Hepatocyte (in vitro differentiated cells): Measurements from ENCODE around the gene SLC27A2.

Experiments
- CTCF ChIP-seq: fragments of 200-600 bp; sonication (generic); IDR thresholded peaks from 2 replicates; pipeline ENCODE4 v1.5.1; 2016; ENCODE audit warnings: antibody characterized with exemption, mild to moderate bottlenecking; ENCODE audit not compliant: poor library complexity
- EZH2 ChIP-seq: fragments of 200-600 bp; sonication (generic); IDR thresholded peaks from 2 replicates; pipeline ENCODE4 v1.6.1; 2016; ENCODE audit warnings: antibody characterized with exemption, mild to moderate bottlenecking, borderline replicate concordance
- EZH2phosphoT487 ChIP-seq: fragments of 200-600 bp; sonication (generic); IDR thresholded peaks from one replicate; pipeline ENCODE4 v1.6.1; 2018; ENCODE audit warnings: antibody characterized with exemption, mild to moderate bottlenecking, low read depth, moderate library complexity; ENCODE audit not compliant: unreplicated experiment, severe bottlenecking

- TF ChIP-seq CTCF (no peak), EZH2 (no peak), EZH2phosphoT487 (no peak)
These were observed 15.8 kb upstream of the SLC27A2 start for GRCh38 chr15:50166216-50166615.
